ENCODE data around the gene NRXN3.

Gene NRXN3

GRCh38 chr14:79118291-79118690, 948.1 kb downstream of the NRXN3 start:
- no peak for DNase-seq (ENCODE audit: extremely low spot score)
- CTCF ChIA-PET: no interaction called here
- POLR2A ChIA-PET: no interaction called here
- TF ChIP-seq CTCF (IDR thresholded peaks at IDR 0.05; ENCODE audit: control extremely low read depth, extremely low read depth, low read depth, missing control alignments): no peak

DNA sequence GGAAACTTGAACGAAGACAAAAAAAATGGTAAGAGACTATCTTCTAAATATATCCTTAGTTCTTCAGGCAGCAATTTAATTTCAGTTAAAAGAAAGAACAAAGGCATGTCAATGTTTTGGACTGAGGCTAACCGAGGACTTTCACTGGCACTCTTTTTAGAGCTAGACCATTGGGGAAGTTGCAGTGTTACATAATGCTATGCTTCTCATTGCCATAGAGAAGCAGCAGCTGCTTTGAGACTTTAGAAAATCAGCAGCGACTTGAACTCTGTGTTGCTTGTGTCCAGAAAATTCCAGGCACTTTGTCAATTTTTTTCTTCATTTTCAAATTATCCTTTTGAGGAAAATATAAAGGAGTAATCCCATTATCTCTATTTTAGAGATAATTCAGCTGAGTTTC, 964.2 kb downstream of the NRXN3 start:
- POLR2A ChIA-PET: no interaction called here
- TF ChIP-seq CTCF (IDR thresholded peaks at IDR 0.05; ENCODE audit: control extremely low read depth, extremely low read depth, low read depth, missing control alignments): no peak
- CTCF ChIA-PET: interaction anchor here (1.0 to 1.8 kb wide), 2 partner anchors 12 to 19 kb away, joined by 3 read pairs; no protein-coding TSS in a partner anchor
- no peak for DNase-seq (ENCODE audit: extremely low spot score)

DNA sequence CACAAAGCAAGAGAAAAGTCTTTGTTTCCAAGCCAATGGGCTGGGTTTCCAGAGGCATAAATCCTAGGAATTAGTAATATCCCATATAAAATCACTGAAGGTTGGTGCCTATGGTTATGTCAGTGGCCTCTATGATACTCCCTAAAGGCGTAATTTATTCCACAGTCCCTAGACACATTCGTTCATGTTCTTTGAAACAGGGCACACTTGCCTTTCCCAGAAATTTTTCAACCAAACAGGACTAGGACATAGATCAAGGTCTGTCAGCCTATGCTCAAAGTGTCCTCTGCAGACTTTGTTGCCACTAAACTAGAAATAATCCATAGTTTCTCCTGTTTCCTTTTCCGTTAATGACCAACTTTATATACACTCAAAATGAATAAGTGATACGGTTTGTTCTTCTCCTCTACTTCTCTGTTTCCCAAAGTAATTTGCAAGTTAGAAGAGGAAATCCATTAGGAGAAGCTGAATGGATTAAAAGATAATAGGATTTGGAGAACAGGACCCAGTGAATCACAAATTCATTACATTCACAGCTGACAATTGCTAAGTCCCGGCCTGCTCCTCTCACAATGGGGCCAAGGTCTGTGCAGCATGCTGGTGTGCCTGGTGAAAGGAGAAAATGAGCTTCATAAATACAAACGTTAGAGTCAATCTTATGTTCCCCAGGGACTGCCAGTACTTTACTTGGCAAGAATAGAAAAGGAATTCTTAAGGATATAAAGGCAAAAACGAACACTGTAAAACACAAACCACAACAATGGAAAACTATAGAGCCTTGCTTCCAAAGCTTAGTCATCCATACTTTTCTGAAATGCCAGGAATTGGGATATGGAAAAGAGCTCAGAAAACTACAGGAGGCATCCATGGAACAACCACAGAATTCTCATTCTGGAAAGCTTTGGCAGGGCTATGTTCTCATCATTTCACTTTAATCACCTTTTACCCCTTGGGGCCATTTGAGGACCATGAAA, 966.2 kb downstream of the NRXN3 start:
- DNase-seq (ENCODE audit: extremely low spot score): no peak
- CTCF ChIA-PET: interaction anchor here (0.8 to 1.5 kb wide), 4 partner anchors 10 to 18 kb away, joined by 3 to 9 read pairs (median 3); no protein-coding TSS in a partner anchor
- TF ChIP-seq CTCF (IDR thresholded peaks at IDR 0.05; ENCODE audit: control extremely low read depth, extremely low read depth, low read depth, missing control alignments): no peak
- POLR2A ChIA-PET: no interaction called here

DNA sequence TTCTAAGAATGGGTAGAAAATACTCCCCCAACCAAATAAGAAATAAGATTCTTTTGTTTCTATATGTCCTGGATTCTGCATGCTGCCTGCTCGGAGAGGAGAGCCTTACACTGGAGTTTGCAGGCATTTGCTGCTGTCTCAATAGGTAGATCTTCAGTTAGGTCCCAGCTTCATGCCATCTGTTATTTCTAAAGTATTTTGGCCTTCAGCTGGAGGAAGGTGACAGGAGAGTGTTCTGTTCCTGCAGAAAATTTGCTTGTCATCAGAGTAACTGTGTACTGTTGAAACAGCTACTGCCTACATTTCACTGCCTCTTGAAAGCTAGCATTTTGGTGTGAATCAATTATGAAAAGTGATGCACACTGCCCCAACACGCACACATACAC, 966.9 kb downstream of the NRXN3 start:
- POLR2A ChIA-PET: no interaction called here
- CTCF ChIA-PET: interaction anchor here (1.3 to 1.5 kb wide), 3 partner anchors 11 to 17 kb away, joined by 3 to 9 read pairs (median 3); no protein-coding TSS in a partner anchor
- no peak for DNase-seq (ENCODE audit: extremely low spot score)
- no peak for TF ChIP-seq CTCF (IDR thresholded peaks at IDR 0.05; ENCODE audit: control extremely low read depth, extremely low read depth, low read depth, missing control alignments)

DNA sequence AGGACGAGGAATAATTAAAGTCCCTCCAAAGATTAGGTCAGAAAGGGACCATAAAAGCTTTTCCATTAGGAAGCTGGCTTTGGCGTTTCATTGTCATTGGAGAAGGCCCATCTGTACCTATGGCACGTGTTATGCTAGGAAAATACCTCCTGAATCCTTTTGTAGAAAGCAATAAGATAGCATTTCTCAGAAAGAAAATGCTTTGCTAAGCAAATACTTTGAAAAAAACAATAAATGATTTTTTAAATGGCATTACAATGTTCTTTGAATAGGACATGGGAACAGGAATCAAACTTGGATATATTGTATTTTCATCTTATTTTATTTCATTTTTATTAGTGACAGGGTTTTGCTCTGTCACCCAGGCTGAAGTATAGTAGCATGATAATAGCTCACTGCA, 967.7 kb downstream of the NRXN3 start:
- DNase-seq (ENCODE audit: extremely low spot score): no peak
- TF ChIP-seq CTCF (IDR thresholded peaks at IDR 0.05; ENCODE audit: control extremely low read depth, extremely low read depth, low read depth, missing control alignments): no peak
- POLR2A ChIA-PET: no interaction called here
- CTCF ChIA-PET: interaction anchor here (1.3 to 1.5 kb wide), 3 partner anchors 10 to 16 kb away, joined by 3 to 9 read pairs (median 3); no protein-coding TSS in a partner anchor

GRCh38 chr14:79144896-79145295, 974.7 kb downstream of the NRXN3 start:
- no peak for DNase-seq (ENCODE audit: extremely low spot score)
- no peak for TF ChIP-seq CTCF (IDR thresholded peaks at IDR 0.05; ENCODE audit: control extremely low read depth, extremely low read depth, low read depth, missing control alignments)
- ChIA-PET CTCF (no interaction called here), POLR2A (no interaction called here)
